Putamen (tissue), 1 donor: Measurements from ENCODE around the gene GFRAL.
"Not testable (repeated sequence)": the region's sequence is repeated elsewhere in the genome, so short reads cannot be mapped to it uniquely, and the experiment has no call there.

Experiments used
- DNase-seq: peaks from one replicate; pipeline ENCODE4 v3.0.0-alpha.2; 2016; ENCODE audit warnings: low spot score

GFRAL gene

GRCh38 chr6:55327169-55327568 is at the start of gene GFRAL:
TSS of gene GFRAL (plus strand) at chr6:55327469. CDS start at chr6:55327555, 86 bp downstream.
- DNase-seq: no peak

- DNase-seq: no peak
Observed at GRCh38 chr6:55277646-55278045, 49.6 kb upstream of the GFRAL start.

- DNase-seq: no peak
Observed at GRCh38 chr6:55281215-55281614, 46.1 kb upstream of the GFRAL start.

GRCh38 chr6:55282115-55282514 is 45.2 kb upstream of the GFRAL start:
- no peak for DNase-seq

GRCh38 chr6:55286824-55287223 is 40.4 kb upstream of the GFRAL start:
- DNase-seq: no peak

GRCh38 chr6:55290736-55291135 is 36.5 kb upstream of the GFRAL start:
- no peak for DNase-seq

GRCh38 chr6:55293116-55293515 is 34.2 kb upstream of the GFRAL start:
- no peak for DNase-seq

GRCh38 chr6:55297214-55297613 is 30.1 kb upstream of the GFRAL start:
- DNase-seq: not testable (repeated sequence)

- no peak for DNase-seq
Observed at GRCh38 chr6:55299286-55299985, 27.8 kb upstream of the GFRAL start.

GRCh38 chr6:55304747-55305146 is 22.5 kb upstream of the GFRAL start:
- no peak for DNase-seq

- no peak for DNase-seq
Observed at GRCh38 chr6:55319961-55320695, 7.1 kb upstream of the GFRAL start.

- no peak for DNase-seq
Observed at GRCh38 chr6:55320696-55321086, 6.6 kb upstream of the GFRAL start.

GRCh38 chr6:55377150-55377549 is 49.9 kb downstream of the GFRAL start:
- DNase-seq: no peak

GRCh38 chr6:55379471-55379870 is 52.2 kb downstream of the GFRAL start:
- no peak for DNase-seq

GRCh38 chr6:55379895-55380294 is 52.6 kb downstream of the GFRAL start:
- DNase-seq: no peak

GRCh38 chr6:55388211-55388610 is 60.9 kb downstream of the GFRAL start:
- DNase-seq: no peak

- no peak for DNase-seq
Observed at GRCh38 chr6:55395871-55396270, 68.6 kb downstream of the GFRAL start.

- no peak for DNase-seq
Observed at GRCh38 chr6:55397986-55398385, 70.7 kb downstream of the GFRAL start.

- DNase-seq: no peak
Observed at GRCh38 chr6:55399351-55399750, 72.1 kb downstream of the GFRAL start.

GRCh38 chr6:55405474-55406235 is 78.4 kb downstream of the GFRAL start:
- DNase-seq: no peak

- no peak for DNase-seq
Observed at GRCh38 chr6:55410674-55411073, 83.4 kb downstream of the GFRAL start.

- DNase-seq: no peak
Observed at GRCh38 chr6:55423933-55424332, 96.7 kb downstream of the GFRAL start.
